B cell (primary cell): Measurements from ENCODE around the gene ITGA5.

Experiments
- CTCF ChIP-seq: fragments of 200-600 bp; IDR thresholded peaks from one replicate; pipeline ENCODE4 v1.8.0; 2022; ENCODE audit warnings: antibody characterized with exemption, mild to moderate bottlenecking
- EZH2 ChIP-seq: IDR thresholded peaks from 2 replicates; pipeline ENCODE4 v1.6.1; 2012; ENCODE audit warnings: borderline replicate concordance, low read depth, mild to moderate bottlenecking, moderate library complexity, low read length; ENCODE audit not compliant: insufficient read depth, poor library complexity, severe bottlenecking

- TF ChIP-seq CTCF (no peak), EZH2 (no peak)
These were observed 2.8 kb upstream of the ITGA5 start for GRCh38 chr12:54421879-54422250.
